Dendritic cell treated with granulocyte-macrophage colony-stimulating factor and Interleukin-4, amounts not matched to agents 40 ng/mL and 50 ng/mL, for 4 days (primary cell): ENCODE data around the gene PRXL2A.
"Not testable (repeated sequence)": the region's sequence is repeated elsewhere in the genome, so short reads cannot be mapped to it uniquely, and the experiment has no call there.

Source experiments
- H3K27ac Mint-ChIP-seq: one replicate; pipeline ENCODE4 v1.8.0; 2022; ENCODE audit warnings: mild to moderate bottlenecking, mixed read lengths
- H3K27me3 Mint-ChIP-seq: one replicate; pipeline ENCODE4 v1.8.0; 2022; ENCODE audit warnings: mild to moderate bottlenecking, mixed read lengths
- H3K36me3 Mint-ChIP-seq: one replicate; pipeline ENCODE4 v1.8.0; 2022; ENCODE audit warnings: low read depth, mixed read lengths
- H3K4me1 Mint-ChIP-seq: one replicate; pipeline ENCODE4 v1.8.0; 2022; ENCODE audit warnings: low read depth, mixed read lengths
- H3K4me3 Mint-ChIP-seq: one replicate; pipeline ENCODE4 v1.8.0; 2022; ENCODE audit warnings: mild to moderate bottlenecking, moderate library complexity, mixed read lengths
- H3K9me3 Mint-ChIP-seq: one replicate; pipeline ENCODE4 v1.8.0; 2022; ENCODE audit warnings: mixed read lengths
- intact Hi-C: fragments of 100-400 bp; cut with micrococcal nuclease; formaldehyde crosslinking; loops from one replicate; pipeline ENCODE4 v1.15.0; 2022

PRXL2A gene

GRCh38 chr10:80415734-80416478 is 7.6 kb downstream of the PRXL2A start:
- no peak overlapping the region for H3K27ac Mint-ChIP-seq
- no peak overlapping the region for H3K4me3 Mint-ChIP-seq
- intact Hi-C loops: no loop called here
- H3K9me3 Mint-ChIP-seq: no peaks in the 10 kb centered on the region
- H3K4me1 Mint-ChIP-seq: peaks cover 20% of the 10 kb centered on the region
- H3K27me3 Mint-ChIP-seq: peaks cover 10% of the 10 kb centered on the region
- H3K36me3 Mint-ChIP-seq: no peaks in the 10 kb centered on the region

GRCh38 chr10:80416479-80417098 is 8.2 kb downstream of the PRXL2A start:
- Mint-ChIP-seq H3K36me3 (no peaks in the 10 kb centered on the region), H3K4me1 (peaks cover 25% of the 10 kb centered on the region), H3K9me3 (no peaks in the 10 kb centered on the region), H3K27me3 (peaks cover 8% of the 10 kb centered on the region), H3K4me3 (no peak overlapping the region), H3K27ac (no peak overlapping the region)
- intact Hi-C loops: no loop called here

- H3K4me1 Mint-ChIP-seq: peaks cover 30% of the 10 kb centered on the region
- intact Hi-C loops: not testable (repeated sequence)
Observed at GRCh38 chr10:80417256-80417655, 8.9 kb downstream of the PRXL2A start.

GRCh38 chr10:80421050-80421706 is 12.8 kb downstream of the PRXL2A start:
- H3K4me3 Mint-ChIP-seq: no peak overlapping the region
- H3K27ac Mint-ChIP-seq: no peak overlapping the region
- no peaks in the 10 kb centered on the region for H3K9me3 Mint-ChIP-seq
- intact Hi-C loops: no loop called here
- H3K4me1 Mint-ChIP-seq: peaks cover 18% of the 10 kb centered on the region
- H3K36me3 Mint-ChIP-seq: no peaks in the 10 kb centered on the region
- H3K27me3 Mint-ChIP-seq: peaks cover 2% of the 10 kb centered on the region

More at GRCh38 chr10:80417256-80417655, 8.9 kb downstream of the PRXL2A start:
- not testable (repeated sequence) for H3K4me3 Mint-ChIP-seq, H3K9me3 Mint-ChIP-seq, H3K27ac Mint-ChIP-seq, H3K36me3 Mint-ChIP-seq, H3K27me3 Mint-ChIP-seq

GRCh38 chr10:80421707-80422536 is 13.6 kb downstream of the PRXL2A start:
- no peak overlapping the region for H3K4me3 Mint-ChIP-seq
- intact Hi-C loops: no loop called here
- H3K9me3 Mint-ChIP-seq: no peaks in the 10 kb centered on the region
- H3K36me3 Mint-ChIP-seq: no peaks in the 10 kb centered on the region
- peaks cover 2% of the 10 kb centered on the region for H3K27me3 Mint-ChIP-seq
- no peak overlapping the region for H3K27ac Mint-ChIP-seq
- H3K4me1 Mint-ChIP-seq: peaks cover 18% of the 10 kb centered on the region

- no peaks in the 10 kb centered on the region for H3K9me3 Mint-ChIP-seq
- peaks cover 2% of the 10 kb centered on the region for H3K27me3 Mint-ChIP-seq
- peaks cover 37% of the 10 kb centered on the region for H3K4me1 Mint-ChIP-seq
- H3K27ac Mint-ChIP-seq: no peak overlapping the region
- intact Hi-C loops: loop anchor here (5.0 kb wide), 1 partner anchor 39 kb away; no protein-coding TSS in a partner anchor
- H3K36me3 Mint-ChIP-seq: no peaks in the 10 kb centered on the region
- no peak overlapping the region for H3K4me3 Mint-ChIP-seq
Observed at GRCh38 chr10:80425901-80426300, 17.6 kb downstream of the PRXL2A start.

GRCh38 chr10:80427541-80427940 is 19.2 kb downstream of the PRXL2A start:
- Mint-ChIP-seq H3K4me3 (no peak overlapping the region), H3K9me3 (no peaks in the 10 kb centered on the region), H3K4me1 (peaks cover 24% of the 10 kb centered on the region), H3K36me3 (no peaks in the 10 kb centered on the region), H3K27me3 (peaks cover 2% of the 10 kb centered on the region), H3K27ac (peak overlapping the region; percentile 35)
- intact Hi-C loops: loop anchor here (5.0 kb wide), 1 partner anchor 40 kb away; no protein-coding TSS in a partner anchor

- Mint-ChIP-seq H3K27ac (peak overlapping the region; percentile 53), H3K27me3 (no peaks in the 10 kb centered on the region), H3K9me3 (no peaks in the 10 kb centered on the region), H3K36me3 (no peaks in the 10 kb centered on the region), H3K4me3 (no peak overlapping the region), H3K4me1 (peaks cover 19% of the 10 kb centered on the region)
- intact Hi-C loops: loop anchor here (5.0 kb wide), 1 partner anchor 42 kb away; no protein-coding TSS in a partner anchor
Observed at GRCh38 chr10:80429521-80429973, 21.2 kb downstream of the PRXL2A start.

- Mint-ChIP-seq H3K4me1 (peaks cover 13% of the 10 kb centered on the region), H3K27me3 (peaks cover 4% of the 10 kb centered on the region), H3K36me3 (no peaks in the 10 kb centered on the region), H3K9me3 (no peaks in the 10 kb centered on the region), H3K27ac (no peak overlapping the region), H3K4me3 (no peak overlapping the region)
- intact Hi-C loops: no loop called here
Observed at GRCh38 chr10:80433134-80433533, 24.8 kb downstream of the PRXL2A start.

GRCh38 chr10:80436446-80437098 is 28.2 kb downstream of the PRXL2A start:
- no peaks in the 10 kb centered on the region for H3K4me1 Mint-ChIP-seq
- H3K36me3 Mint-ChIP-seq: no peaks in the 10 kb centered on the region
- no peaks in the 10 kb centered on the region for H3K9me3 Mint-ChIP-seq
- intact Hi-C loops: no loop called here
- H3K4me3 Mint-ChIP-seq: no peak overlapping the region
- peaks cover 6% of the 10 kb centered on the region for H3K27me3 Mint-ChIP-seq
- H3K27ac Mint-ChIP-seq: no peak overlapping the region

- Mint-ChIP-seq H3K4me3 (no peak overlapping the region), H3K9me3 (no peaks in the 10 kb centered on the region), H3K27me3 (peaks cover 6% of the 10 kb centered on the region), H3K4me1 (no peaks in the 10 kb centered on the region), H3K27ac (no peak overlapping the region), H3K36me3 (no peaks in the 10 kb centered on the region)
- intact Hi-C loops: no loop called here
Observed at GRCh38 chr10:80437227-80437626, 28.9 kb downstream of the PRXL2A start.

- intact Hi-C loops: loop anchor here (5.0 kb wide), 2 partner anchors 155 to 480 kb away; no protein-coding TSS in a partner anchor
- H3K27me3 Mint-ChIP-seq: peaks cover 6% of the 10 kb centered on the region
- H3K4me3 Mint-ChIP-seq: no peak overlapping the region
- H3K36me3 Mint-ChIP-seq: no peaks in the 10 kb centered on the region
- no peaks in the 10 kb centered on the region for H3K9me3 Mint-ChIP-seq
- H3K4me1 Mint-ChIP-seq: peaks cover 22% of the 10 kb centered on the region
- H3K27ac Mint-ChIP-seq: no peak overlapping the region
Observed at GRCh38 chr10:80441831-80442230, 33.5 kb downstream of the PRXL2A start.

GRCh38 chr10:80442879-80443278 is 34.5 kb downstream of the PRXL2A start:
- Mint-ChIP-seq H3K36me3 (no peaks in the 10 kb centered on the region), H3K4me3 (no peak overlapping the region), H3K4me1 (peaks cover 32% of the 10 kb centered on the region), H3K27ac (no peak overlapping the region), H3K9me3 (no peaks in the 10 kb centered on the region), H3K27me3 (peaks cover 5% of the 10 kb centered on the region)
- intact Hi-C loops: loop anchor here (1.0 to 5.0 kb wide), 3 partner anchors 60 to 479 kb away; no protein-coding TSS in a partner anchor
